ENCODE data around the gene APOL2.

DNA sequence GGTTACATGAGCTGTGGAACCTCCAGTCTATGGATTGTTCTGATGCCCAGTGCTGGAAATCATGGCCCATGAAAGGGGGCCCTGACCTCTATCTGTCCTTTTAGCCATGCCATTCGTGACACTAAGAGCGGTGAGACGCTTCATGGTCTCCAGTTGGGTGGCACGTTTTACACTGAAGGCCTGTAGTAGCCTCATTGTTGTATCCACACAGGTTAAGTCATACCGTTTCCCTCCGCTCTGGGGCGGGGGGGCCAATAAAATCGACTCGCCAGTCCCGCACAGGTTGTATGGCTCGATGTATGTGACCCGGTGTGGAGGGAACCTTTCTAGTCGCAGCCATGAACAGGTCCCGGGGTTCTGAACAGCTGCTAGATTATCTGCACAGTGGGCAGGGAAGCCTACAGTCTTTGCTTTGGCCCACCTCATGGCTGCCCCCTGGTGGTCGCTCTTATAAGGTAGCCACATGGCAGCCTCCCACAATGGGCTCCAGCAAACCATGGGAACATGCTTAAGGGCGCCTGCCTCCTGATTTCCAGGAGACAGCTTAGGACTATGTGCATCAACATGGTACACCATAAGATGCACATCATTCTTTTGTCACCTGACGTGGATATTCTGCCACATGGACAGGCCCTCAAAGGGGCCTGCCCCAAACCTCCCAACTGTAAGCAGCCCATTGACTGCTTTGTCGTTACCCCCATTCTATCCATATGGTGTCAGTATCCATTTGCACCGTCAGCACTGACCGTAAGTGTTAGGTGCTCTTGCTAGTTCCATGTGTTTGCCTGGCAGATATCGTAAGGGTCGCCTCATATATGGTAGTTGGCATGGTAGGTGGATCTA lies 59.1 kb downstream of the APOL2 start:
- TF ChIP-seq SIN3A (IDR thresholded peaks at IDR 0.05; ENCODE audit: borderline replicate concordance, insufficient read depth, low read length) (no peak), TAF1 (IDR thresholded peaks at IDR 0.05; ENCODE audit: borderline replicate concordance, insufficient read depth, low read length) (no peak), POLR2AphosphoS5 (IDR thresholded peaks at IDR 0.05; ENCODE audit: low read depth, low read length) (no peak)
- TF ChIP-seq, protein P1, sequence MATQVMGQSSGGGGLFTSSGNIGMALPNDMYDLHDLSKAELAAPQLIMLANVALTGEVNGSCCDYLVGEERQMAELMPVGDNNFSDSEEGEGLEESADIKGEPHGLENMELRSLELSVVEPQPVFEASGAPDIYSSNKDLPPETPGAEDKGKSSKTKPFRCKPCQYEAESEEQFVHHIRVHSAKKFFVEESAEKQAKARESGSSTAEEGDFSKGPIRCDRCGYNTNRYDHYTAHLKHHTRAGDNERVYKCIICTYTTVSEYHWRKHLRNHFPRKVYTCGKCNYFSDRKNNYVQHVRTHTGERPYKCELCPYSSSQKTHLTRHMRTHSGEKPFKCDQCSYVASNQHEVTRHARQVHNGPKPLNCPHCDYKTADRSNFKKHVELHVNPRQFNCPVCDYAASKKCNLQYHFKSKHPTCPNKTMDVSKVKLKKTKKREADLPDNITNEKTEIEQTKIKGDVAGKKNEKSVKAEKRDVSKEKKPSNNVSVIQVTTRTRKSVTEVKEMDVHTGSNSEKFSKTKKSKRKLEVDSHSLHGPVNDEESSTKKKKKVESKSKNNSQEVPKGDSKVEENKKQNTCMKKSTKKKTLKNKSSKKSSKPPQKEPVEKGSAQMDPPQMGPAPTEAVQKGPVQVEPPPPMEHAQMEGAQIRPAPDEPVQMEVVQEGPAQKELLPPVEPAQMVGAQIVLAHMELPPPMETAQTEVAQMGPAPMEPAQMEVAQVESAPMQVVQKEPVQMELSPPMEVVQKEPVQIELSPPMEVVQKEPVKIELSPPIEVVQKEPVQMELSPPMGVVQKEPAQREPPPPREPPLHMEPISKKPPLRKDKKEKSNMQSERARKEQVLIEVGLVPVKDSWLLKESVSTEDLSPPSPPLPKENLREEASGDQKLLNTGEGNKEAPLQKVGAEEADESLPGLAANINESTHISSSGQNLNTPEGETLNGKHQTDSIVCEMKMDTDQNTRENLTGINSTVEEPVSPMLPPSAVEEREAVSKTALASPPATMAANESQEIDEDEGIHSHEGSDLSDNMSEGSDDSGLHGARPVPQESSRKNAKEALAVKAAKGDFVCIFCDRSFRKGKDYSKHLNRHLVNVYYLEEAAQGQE (IDR thresholded peaks at IDR 0.05; ENCODE audit: insufficient read depth in 1 of 2, low read depth in 2 of 2, low read length in 2 of 2), result no peak

All from PFSK-1 (cell line).